Measurements from ENCODE around the gene IVNS1ABP. TPM values are rescaled to one million over a fixed set of nuclear protein-coding genes. Genes with fewer than 3 reads are reported as not detected.

The IVNS1ABP gene
- total and polyA plus RNA-seq, 9 of the 15 experiments (the other 6 are each of a cell fraction or from before 2014, with no cell fraction given) = 30.6 to 126 (median 77.7) TPM

DNA sequence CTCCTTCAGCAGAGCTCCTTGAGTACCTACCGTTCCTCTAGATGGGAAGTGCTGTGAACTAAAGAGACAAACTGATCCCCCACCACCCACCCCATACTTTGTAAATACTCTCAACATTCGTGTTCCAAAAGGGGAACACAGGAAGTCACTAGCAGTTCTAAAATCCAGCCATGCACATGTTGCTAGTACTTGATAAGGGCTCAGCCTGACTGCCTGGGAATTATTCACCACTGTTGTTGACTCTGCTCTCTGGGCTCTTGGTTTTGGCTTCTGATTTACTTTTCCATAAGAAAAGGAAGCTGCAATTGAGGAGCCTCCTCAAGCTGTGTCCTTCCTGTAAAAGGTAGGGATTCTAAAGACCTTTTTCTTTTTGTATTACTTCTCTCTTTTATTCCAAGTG lies 67.5 kb downstream of the IVNS1ABP start (continued):
- 0 out of 2 replicates have a peak, but pooled peaks have one; percentile 15 for TF ChIP-seq ZNF766 (CRISPR knock-in tag; conservative IDR thresholded peaks at IDR 0.05)
- no peak for TF ChIP-seq ELF4 (CRISPR knock-in tag; IDR thresholded peaks at IDR 0.05)
- no peak for TF ChIP-seq SREBF2 (CRISPR knock-in tag; IDR thresholded peaks at IDR 0.05)
- TF ChIP-seq HMG20B (CRISPR knock-in tag; IDR thresholded peaks at IDR 0.05) = no peak
- TF ChIP-seq, protein P1, sequence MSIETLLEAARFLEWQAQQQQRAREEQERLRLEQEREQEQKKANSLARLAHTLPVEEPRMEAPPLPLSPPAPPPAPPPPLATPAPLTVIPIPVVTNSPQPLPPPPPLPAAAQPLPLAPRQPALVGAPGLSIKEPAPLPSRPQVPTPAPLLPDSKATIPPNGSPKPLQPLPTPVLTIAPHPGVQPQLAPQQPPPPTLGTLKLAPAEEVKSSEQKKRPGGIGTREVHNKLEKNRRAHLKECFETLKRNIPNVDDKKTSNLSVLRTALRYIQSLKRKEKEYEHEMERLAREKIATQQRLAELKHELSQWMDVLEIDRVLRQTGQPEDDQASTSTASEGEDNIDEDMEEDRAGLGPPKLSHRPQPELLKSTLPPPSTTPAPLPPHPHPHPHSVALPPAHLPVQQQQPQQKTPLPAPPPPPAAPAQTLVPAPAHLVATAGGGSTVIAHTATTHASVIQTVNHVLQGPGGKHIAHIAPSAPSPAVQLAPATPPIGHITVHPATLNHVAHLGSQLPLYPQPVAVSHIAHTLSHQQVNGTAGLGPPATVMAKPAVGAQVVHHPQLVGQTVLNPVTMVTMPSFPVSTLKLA (conservative IDR thresholded peaks at IDR 0.05) = peak in 1 of 2 experiments; percentile 30; a peak in 1 of 4 replicates
- no peak for TF ChIP-seq MAFK (IDR thresholded peaks at IDR 0.05; ENCODE audit: low read length)
- TF ChIP-seq FOXA3 (CRISPR knock-in tag; conservative IDR thresholded peaks at IDR 0.05 in 1 of 2, IDR thresholded peaks at IDR 0.05 in 1 of 2) = peak; percentile 59 to 60; a peak in 3 of 4 replicates
- TF ChIP-seq MEF2D (tag; conservative IDR thresholded peaks at IDR 0.05; ENCODE audit: low read depth) = no peak
- no peak for TF ChIP-seq ZZZ3 (IDR thresholded peaks at IDR 0.05)
- no peak for TF ChIP-seq POLR2AphosphoS5 (IDR thresholded peaks at IDR 0.05; ENCODE audit: control insufficient read depth, insufficient read depth, low read depth, low read length)
- TF ChIP-seq, protein P2, sequence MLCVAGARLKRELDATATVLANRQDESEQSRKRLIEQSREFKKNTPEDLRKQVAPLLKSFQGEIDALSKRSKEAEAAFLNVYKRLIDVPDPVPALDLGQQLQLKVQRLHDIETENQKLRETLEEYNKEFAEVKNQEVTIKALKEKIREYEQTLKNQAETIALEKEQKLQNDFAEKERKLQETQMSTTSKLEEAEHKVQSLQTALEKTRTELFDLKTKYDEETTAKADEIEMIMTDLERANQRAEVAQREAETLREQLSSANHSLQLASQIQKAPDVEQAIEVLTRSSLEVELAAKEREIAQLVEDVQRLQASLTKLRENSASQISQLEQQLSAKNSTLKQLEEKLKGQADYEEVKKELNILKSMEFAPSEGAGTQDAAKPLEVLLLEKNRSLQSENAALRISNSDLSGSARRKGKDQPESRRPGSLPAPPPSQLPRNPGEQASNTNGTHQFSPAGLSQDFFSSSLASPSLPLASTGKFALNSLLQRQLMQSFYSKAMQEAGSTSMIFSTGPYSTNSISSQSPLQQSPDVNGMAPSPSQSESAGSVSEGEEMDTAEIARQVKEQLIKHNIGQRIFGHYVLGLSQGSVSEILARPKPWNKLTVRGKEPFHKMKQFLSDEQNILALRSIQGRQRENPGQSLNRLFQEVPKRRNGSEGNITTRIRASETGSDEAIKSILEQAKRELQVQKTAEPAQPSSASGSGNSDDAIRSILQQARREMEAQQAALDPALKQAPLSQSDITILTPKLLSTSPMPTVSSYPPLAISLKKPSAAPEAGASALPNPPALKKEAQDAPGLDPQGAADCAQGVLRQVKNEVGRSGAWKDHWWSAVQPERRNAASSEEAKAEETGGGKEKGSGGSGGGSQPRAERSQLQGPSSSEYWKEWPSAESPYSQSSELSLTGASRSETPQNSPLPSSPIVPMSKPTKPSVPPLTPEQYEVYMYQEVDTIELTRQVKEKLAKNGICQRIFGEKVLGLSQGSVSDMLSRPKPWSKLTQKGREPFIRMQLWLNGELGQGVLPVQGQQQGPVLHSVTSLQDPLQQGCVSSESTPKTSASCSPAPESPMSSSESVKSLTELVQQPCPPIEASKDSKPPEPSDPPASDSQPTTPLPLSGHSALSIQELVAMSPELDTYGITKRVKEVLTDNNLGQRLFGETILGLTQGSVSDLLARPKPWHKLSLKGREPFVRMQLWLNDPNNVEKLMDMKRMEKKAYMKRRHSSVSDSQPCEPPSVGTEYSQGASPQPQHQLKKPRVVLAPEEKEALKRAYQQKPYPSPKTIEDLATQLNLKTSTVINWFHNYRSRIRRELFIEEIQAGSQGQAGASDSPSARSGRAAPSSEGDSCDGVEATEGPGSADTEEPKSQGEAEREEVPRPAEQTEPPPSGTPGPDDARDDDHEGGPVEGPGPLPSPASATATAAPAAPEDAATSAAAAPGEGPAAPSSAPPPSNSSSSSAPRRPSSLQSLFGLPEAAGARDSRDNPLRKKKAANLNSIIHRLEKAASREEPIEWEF (CRISPR knock-in tag; IDR thresholded peaks at IDR 0.05) = no peak
- TF ChIP-seq, protein P3, sequence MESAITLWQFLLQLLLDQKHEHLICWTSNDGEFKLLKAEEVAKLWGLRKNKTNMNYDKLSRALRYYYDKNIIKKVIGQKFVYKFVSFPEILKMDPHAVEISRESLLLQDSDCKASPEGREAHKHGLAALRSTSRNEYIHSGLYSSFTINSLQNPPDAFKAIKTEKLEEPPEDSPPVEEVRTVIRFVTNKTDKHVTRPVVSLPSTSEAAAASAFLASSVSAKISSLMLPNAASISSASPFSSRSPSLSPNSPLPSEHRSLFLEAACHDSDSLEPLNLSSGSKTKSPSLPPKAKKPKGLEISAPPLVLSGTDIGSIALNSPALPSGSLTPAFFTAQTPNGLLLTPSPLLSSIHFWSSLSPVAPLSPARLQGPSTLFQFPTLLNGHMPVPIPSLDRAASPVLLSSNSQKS (CRISPR knock-in tag; IDR thresholded peaks at IDR 0.05) = no peak
- TF ChIP-seq GATA2 (CRISPR knock-in tag; IDR thresholded peaks at IDR 0.05) = no peak
- no peak for TF ChIP-seq RBM34 (IDR thresholded peaks at IDR 0.05; ENCODE audit: borderline replicate concordance, insufficient read depth, low read length)
- TF ChIP-seq MYBL2 (IDR thresholded peaks at IDR 0.05; ENCODE audit: low read depth) = no peak
- no peak for TF ChIP-seq MYBL2 (CRISPR knock-in tag; IDR thresholded peaks at IDR 0.05; ENCODE audit: borderline replicate concordance)
- TF ChIP-seq YY1 (IDR thresholded peaks at IDR 0.05; ENCODE audit: borderline replicate concordance in 1 of 3, control insufficient read depth in 1 of 3, extremely low read depth in 1 of 3, insufficient read depth in 3 of 3, insufficient read length in 1 of 3, insufficient replicate concordance in 2 of 3, low read depth in 1 of 3, low read length in 2 of 3) = no peak
- TF ChIP-seq SIRT6 (IDR thresholded peaks at IDR 0.05; ENCODE audit: low read depth, low read length) = no peak
